Testis (tissue), 2 donors: Measurements from ENCODE around the gene METTL23.

Experiments used
- CTCF ChIP-seq, 3 experiments: fragments of 450-650 bp in 2 of 3; fragments of 200-600 bp in 1 of 3; sonication (generic) in 1 of 3; IDR thresholded peaks; one replicate each; pipeline ENCODE4 v1.5.1; 2016 to 2019; ENCODE audit warnings: antibody characterized with exemption in 3 of 3, mild to moderate bottlenecking in 2 of 3, moderate library complexity in 1 of 3
- POLR2A ChIP-seq: fragments of 450-650 bp; IDR thresholded peaks from one replicate; pipeline ENCODE4 v1.6.1; 2017; ENCODE audit warnings: antibody characterized with exemption, mild to moderate bottlenecking, moderate library complexity

GRCh38 chr17:76740329-76741118, 13.9 kb downstream of the METTL23 start:
- TF ChIP-seq CTCF (IDR thresholded peaks at IDR 0.05), result no peak
- TF ChIP-seq POLR2A, result no peak
